DND-41 (cell line): Measurements from ENCODE around the gene ANP32B.

Source experiments
- ATAC-seq: fragments of 200-7000 bp; cut with Tn5 transposase; 3 replicates; pipeline ENCODE4 v1.9.1; 2021; ENCODE audit warnings: low read depth; ENCODE audit not compliant: insufficient read depth
- DNase-seq: peaks from one replicate; pipeline ENCODE4 v3.0.0-alpha.2; 2020
- H2AFZ ChIP-seq: 2 replicates; pipeline ENCODE4 v1.6.0; 2012; ENCODE audit warnings: low read depth, low read length
- H3K27ac ChIP-seq: 2 replicates; pipeline ENCODE4 v1.5.1; 2012; ENCODE audit warnings: low read length, inconsistent platforms
- H3K27me3 ChIP-seq: fragments of 200-600 bp; sonication (generic); 2 replicates; pipeline ENCODE4 v1.6.0; 2012; ENCODE audit warnings: low read length, mild to moderate bottlenecking, inconsistent platforms; ENCODE audit not compliant: insufficient read depth, poor library complexity
- H3K36me3 ChIP-seq: 2 replicates; pipeline ENCODE4 v1.5.1; 2012; ENCODE audit warnings: low read length, inconsistent platforms; ENCODE audit not compliant: insufficient read depth
- H3K4me1 ChIP-seq: 2 replicates; pipeline ENCODE4 v1.5.1; 2012; ENCODE audit warnings: mild to moderate bottlenecking, low read length; ENCODE audit not compliant: insufficient read depth
- H3K4me2 ChIP-seq: 2 replicates; pipeline ENCODE4 v1.6.0; 2012; ENCODE audit warnings: mild to moderate bottlenecking, moderate library complexity, low read length, inconsistent platforms; ENCODE audit not compliant: insufficient read depth
- H3K4me3 ChIP-seq, 2 experiments: fragments of 200-600 bp in 1 of 2; shearing (Covaris generic) in 1 of 2; 2 replicates each; pipeline ENCODE4 v1.5.1; 2012 to 2016; ENCODE audit warnings: inconsistent platforms in 2 of 2, low read length in 2 of 2, mild to moderate bottlenecking in 2 of 2, low read depth in 1 of 2, moderate library complexity in 1 of 2
- H3K79me2 ChIP-seq: 2 replicates; pipeline ENCODE4 v1.6.0; 2012; ENCODE audit warnings: low read length, inconsistent platforms; ENCODE audit not compliant: insufficient read depth
- H3K9ac ChIP-seq: 2 replicates; pipeline ENCODE4 v1.6.0; 2012; ENCODE audit warnings: low read depth, mild to moderate bottlenecking, inconsistent platforms, low read length, moderate library complexity
- H3K9me3 ChIP-seq: 2 replicates; pipeline ENCODE4 v1.5.1; 2012; ENCODE audit warnings: low read length, moderate library complexity, mild to moderate bottlenecking, inconsistent platforms; ENCODE audit not compliant: insufficient read depth, severe bottlenecking
- H4K20me1 ChIP-seq: 2 replicates; pipeline ENCODE4 v1.6.0; 2012; ENCODE audit warnings: low read length; ENCODE audit not compliant: insufficient read depth
- EZH2 ChIP-seq: IDR thresholded peaks from 3 replicates; pipeline ENCODE4 v1.6.1; 2012; ENCODE audit warnings: borderline replicate concordance, low read depth, mild to moderate bottlenecking, moderate library complexity, low read length, inconsistent platforms; ENCODE audit not compliant: severe bottlenecking
- TF ChIP-seq, protein P1 (sequence below): IDR thresholded peaks from 2 replicates; pipeline ENCODE4 v1.5.1; 2012; ENCODE audit warnings: borderline replicate concordance, low read length, moderate library complexity, mild to moderate bottlenecking; ENCODE audit not compliant: poor library complexity, severe bottlenecking; ENCODE audit errors: extremely low read depth

Gene ANP32B

DNA sequence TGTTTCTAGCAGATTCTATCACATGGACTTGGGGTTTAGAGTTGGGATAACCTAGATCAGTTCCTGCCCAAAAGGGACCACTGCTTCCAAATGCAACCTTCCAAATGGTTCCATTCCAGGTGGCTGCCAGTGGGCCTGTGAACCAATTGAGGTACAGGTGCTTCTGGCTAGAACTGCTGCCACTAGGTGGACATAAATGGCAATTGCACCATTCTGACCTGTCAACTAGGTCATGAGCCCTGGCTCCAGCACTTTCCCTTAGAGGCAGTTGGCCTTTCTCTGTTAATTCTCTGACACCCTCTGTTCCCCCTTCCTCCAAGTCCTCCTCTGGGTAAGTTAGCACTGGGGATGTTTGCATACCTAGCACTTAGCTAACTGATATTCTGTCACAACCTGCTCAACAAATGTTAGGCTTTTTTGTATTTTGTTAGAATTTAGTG lies 28.6 kb upstream of the ANP32B start:
- Histone ChIP-seq H3K27me3 (no peaks in the 10 kb centered on the region), H3K4me3 (no peak overlapping the region), H3K27ac (no peak overlapping the region), H3K36me3 (no peaks in the 10 kb centered on the region), H2AFZ (no peak overlapping the region), H3K9ac (no peak overlapping the region), H3K9me3 (no peaks in the 10 kb centered on the region), H4K20me1 (no peaks in the 10 kb centered on the region), H3K4me1 (no peaks in the 10 kb centered on the region), H3K79me2 (no peaks in the 10 kb centered on the region), H3K4me2 (no peak overlapping the region)
- ATAC-seq (peak; percentile 96), DNase-seq (peak; percentile 56)
- TF ChIP-seq EZH2, result no peak
- TF ChIP-seq, protein P1, sequence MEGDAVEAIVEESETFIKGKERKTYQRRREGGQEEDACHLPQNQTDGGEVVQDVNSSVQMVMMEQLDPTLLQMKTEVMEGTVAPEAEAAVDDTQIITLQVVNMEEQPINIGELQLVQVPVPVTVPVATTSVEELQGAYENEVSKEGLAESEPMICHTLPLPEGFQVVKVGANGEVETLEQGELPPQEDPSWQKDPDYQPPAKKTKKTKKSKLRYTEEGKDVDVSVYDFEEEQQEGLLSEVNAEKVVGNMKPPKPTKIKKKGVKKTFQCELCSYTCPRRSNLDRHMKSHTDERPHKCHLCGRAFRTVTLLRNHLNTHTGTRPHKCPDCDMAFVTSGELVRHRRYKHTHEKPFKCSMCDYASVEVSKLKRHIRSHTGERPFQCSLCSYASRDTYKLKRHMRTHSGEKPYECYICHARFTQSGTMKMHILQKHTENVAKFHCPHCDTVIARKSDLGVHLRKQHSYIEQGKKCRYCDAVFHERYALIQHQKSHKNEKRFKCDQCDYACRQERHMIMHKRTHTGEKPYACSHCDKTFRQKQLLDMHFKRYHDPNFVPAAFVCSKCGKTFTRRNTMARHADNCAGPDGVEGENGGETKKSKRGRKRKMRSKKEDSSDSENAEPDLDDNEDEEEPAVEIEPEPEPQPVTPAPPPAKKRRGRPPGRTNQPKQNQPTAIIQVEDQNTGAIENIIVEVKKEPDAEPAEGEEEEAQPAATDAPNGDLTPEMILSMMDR, result peak; percentile 77

DNA sequence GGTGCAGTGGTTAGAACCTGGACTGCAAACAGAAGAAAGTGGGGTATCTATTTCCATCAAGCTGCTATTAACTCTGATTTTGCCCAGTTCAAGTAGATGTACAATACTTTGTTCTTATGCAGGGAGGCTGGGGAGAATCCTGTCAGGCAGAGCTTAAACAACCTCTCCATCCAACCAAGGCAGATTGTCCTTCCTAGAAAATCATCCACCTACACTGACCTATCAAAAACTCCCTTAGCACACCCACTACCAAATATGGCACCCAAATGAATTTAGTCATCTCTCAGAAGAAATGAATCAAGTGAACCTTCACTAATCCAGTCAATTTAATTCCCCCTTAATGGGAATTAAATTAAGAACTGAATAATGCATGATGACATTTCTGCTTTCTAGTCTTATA lies 26.8 kb upstream of the ANP32B start:
- Histone ChIP-seq H3K4me1 (no peaks in the 10 kb centered on the region), H3K9me3 (no peaks in the 10 kb centered on the region), H3K27ac (no peak overlapping the region), H3K27me3 (no peaks in the 10 kb centered on the region), H4K20me1 (no peaks in the 10 kb centered on the region), H3K4me3 (no peak overlapping the region), H3K36me3 (no peaks in the 10 kb centered on the region), H3K4me2 (no peak overlapping the region), H3K79me2 (no peaks in the 10 kb centered on the region), H3K9ac (no peak overlapping the region), H2AFZ (no peak overlapping the region)
- TF ChIP-seq, protein P1, result no peak
- no peak for TF ChIP-seq EZH2
- DNase-seq, result no peak
- no peak for ATAC-seq

- no peak for DNase-seq
- H2AFZ ChIP-seq, result no peak overlapping the region
Measured at GRCh38 chr9:97958812-97959511, 24.2 kb upstream of the ANP32B start.

More at GRCh38 chr9:97958812-97959511, 24.2 kb upstream of the ANP32B start:
- H3K9ac ChIP-seq, result no peak overlapping the region
- H3K79me2 ChIP-seq, result no peaks in the 10 kb centered on the region
- H3K27ac ChIP-seq, result no peak overlapping the region
- no peaks in the 10 kb centered on the region for H3K4me1 ChIP-seq
- ATAC-seq, result no peak
- TF ChIP-seq, protein P1, result no peak
- TF ChIP-seq EZH2, result no peak
- H3K36me3 ChIP-seq, result no peaks in the 10 kb centered on the region
- H3K27me3 ChIP-seq, result no peaks in the 10 kb centered on the region
- no peak overlapping the region for H3K4me3 ChIP-seq
- H3K9me3 ChIP-seq, result no peaks in the 10 kb centered on the region
- H3K4me2 ChIP-seq, result no peak overlapping the region
- H4K20me1 ChIP-seq, result no peaks in the 10 kb centered on the region
